HEK293 (cell line): Measurements from ENCODE around the gene IMPG1.

Experiments
- CTCF ChIP-seq: fragments of 450-650 bp; formaldehyde crosslinking; IDR thresholded peaks from 2 replicates; pipeline ENCODE4 v1.5.1; 2016; ENCODE audit warnings: missing biosample characterization, missing genetic modification characterization
- HOXA7 ChIP-seq: sonication (generic); formaldehyde crosslinking; IDR thresholded peaks from 2 replicates; pipeline ENCODE4 v1.8.1; 2022; ENCODE audit warnings: missing genetic modification reagents, borderline replicate concordance
- ZNF324 ChIP-seq: fragments of 450-650 bp; formaldehyde crosslinking; IDR thresholded peaks from 2 replicates; pipeline ENCODE4 v1.5.1; 2016; ENCODE audit warnings: missing biosample characterization, missing genetic modification characterization

DNA sequence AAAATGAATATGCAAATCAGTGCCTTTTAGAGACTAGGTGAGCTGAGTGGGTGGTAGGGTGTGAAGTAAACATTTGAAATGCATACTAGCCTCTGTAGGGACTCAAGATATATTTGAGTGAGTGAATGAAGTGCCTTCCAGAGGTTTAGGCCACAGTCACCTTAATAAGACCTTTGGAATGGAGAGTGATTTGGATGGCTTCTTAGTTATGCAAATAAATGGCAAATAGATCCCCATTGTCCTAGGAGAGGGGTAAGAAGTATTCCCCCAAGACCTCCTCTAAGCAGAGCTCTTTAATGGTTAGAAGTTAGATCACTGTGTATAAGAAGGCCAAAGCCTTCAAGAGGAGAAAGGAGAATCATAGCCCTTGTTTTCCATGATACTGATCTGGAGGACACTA lies 47.8 kb upstream of the IMPG1 start:
- TF ChIP-seq CTCF (tag by site-specific recombination) (no peak), HOXA7 (CRISPR knock-in tag) (no peak), ZNF324 (tag by site-specific recombination) (no peak)
